Mesothelial cell of epicardium (in vitro differentiated cells): ENCODE data around the gene LYPD4. TPM values are rescaled to one million over a fixed set of nuclear protein-coding genes. Genes with fewer than 3 reads are reported as not detected.

Source experiments
- DNase-seq, 2 experiments: peaks; one replicate each; pipeline ENCODE4 v3.0.0; 2021; ENCODE audit warnings: low spot score in 2 of 2; ENCODE audit not compliant: unreplicated experiment in 2 of 2
- H3K27ac Mint-ChIP-seq: 2 replicates; pipeline ENCODE4 v1.8.0; 2021; ENCODE audit warnings: mixed read lengths
- H3K27me3 Mint-ChIP-seq: 2 replicates; pipeline ENCODE4 v1.8.0; 2021; ENCODE audit warnings: low read depth, mixed read lengths
- H3K36me3 Mint-ChIP-seq: 2 replicates; pipeline ENCODE4 v1.8.0; 2021; ENCODE audit warnings: mixed read lengths
- H3K4me1 Mint-ChIP-seq: 2 replicates; pipeline ENCODE4 v1.8.0; 2021; ENCODE audit warnings: mixed read lengths
- H3K4me3 Mint-ChIP-seq: 2 replicates; pipeline ENCODE4 v1.8.0; 2021; ENCODE audit warnings: mild to moderate bottlenecking, moderate library complexity, mixed read lengths
- H3K9me3 Mint-ChIP-seq: 2 replicates; pipeline ENCODE4 v1.8.0; 2021; ENCODE audit warnings: mixed read lengths
- total RNA-seq: library from RNA; stranded (reverse); gene quantifications from 3 replicates; pipeline ENCODE4 v1.2.1, GENCODE V29; 2021
- TF ChIP-seq, protein P1 (sequence below): fragments of 200-600 bp; sonication (generic); IDR thresholded peaks from one replicate; pipeline ENCODE4 v1.5.0; 2021; ENCODE audit warnings: antibody characterized with exemption; ENCODE audit not compliant: unreplicated experiment

Gene LYPD4, protein sequence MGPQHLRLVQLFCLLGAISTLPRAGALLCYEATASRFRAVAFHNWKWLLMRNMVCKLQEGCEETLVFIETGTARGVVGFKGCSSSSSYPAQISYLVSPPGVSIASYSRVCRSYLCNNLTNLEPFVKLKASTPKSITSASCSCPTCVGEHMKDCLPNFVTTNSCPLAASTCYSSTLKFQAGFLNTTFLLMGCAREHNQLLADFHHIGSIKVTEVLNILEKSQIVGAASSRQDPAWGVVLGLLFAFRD
- not detected in 3 replicates for total RNA-seq

DNA sequence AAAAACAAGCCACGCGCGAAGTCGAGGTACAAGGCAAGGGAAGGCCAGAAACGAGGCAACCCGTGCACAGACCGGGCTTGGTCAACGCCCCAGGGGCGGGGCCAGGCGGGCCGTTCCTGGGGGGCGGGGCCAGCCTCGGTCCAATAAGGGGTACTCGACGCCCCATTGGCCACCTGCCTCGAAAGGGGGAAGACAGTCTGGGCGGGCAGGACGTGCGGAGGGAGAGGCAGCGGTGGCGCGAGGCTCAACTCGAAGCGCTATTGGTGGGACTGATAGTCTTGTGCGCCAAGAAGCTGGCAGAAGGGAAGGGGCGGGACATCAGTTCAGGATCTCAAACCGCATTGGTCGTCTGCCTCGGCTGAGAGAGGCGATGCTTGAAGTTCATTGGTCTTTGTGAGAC, at the start of gene LYPD4:
Gene LYPD4 (minus strand): TSS at position 83 of the 400 bp plus-strand sequence. CDS start 5,398 bp downstream, outside the sequence.
- H3K4me1 Mint-ChIP-seq, result no peaks in the 10 kb centered on the region
- H3K27ac Mint-ChIP-seq, result no peak within 1 kb of the TSS
- TF ChIP-seq, protein P1, sequence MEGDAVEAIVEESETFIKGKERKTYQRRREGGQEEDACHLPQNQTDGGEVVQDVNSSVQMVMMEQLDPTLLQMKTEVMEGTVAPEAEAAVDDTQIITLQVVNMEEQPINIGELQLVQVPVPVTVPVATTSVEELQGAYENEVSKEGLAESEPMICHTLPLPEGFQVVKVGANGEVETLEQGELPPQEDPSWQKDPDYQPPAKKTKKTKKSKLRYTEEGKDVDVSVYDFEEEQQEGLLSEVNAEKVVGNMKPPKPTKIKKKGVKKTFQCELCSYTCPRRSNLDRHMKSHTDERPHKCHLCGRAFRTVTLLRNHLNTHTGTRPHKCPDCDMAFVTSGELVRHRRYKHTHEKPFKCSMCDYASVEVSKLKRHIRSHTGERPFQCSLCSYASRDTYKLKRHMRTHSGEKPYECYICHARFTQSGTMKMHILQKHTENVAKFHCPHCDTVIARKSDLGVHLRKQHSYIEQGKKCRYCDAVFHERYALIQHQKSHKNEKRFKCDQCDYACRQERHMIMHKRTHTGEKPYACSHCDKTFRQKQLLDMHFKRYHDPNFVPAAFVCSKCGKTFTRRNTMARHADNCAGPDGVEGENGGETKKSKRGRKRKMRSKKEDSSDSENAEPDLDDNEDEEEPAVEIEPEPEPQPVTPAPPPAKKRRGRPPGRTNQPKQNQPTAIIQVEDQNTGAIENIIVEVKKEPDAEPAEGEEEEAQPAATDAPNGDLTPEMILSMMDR, result no peak
- DNase-seq, result no peak
- H3K9me3 Mint-ChIP-seq, result peaks cover 18% of the 10 kb centered on the region
- no peaks in the 10 kb centered on the region for H3K36me3 Mint-ChIP-seq
- H3K4me3 Mint-ChIP-seq, result no peak within 1 kb of the TSS
- H3K27me3 Mint-ChIP-seq, result peaks cover 16% of the 10 kb centered on the region

DNA sequence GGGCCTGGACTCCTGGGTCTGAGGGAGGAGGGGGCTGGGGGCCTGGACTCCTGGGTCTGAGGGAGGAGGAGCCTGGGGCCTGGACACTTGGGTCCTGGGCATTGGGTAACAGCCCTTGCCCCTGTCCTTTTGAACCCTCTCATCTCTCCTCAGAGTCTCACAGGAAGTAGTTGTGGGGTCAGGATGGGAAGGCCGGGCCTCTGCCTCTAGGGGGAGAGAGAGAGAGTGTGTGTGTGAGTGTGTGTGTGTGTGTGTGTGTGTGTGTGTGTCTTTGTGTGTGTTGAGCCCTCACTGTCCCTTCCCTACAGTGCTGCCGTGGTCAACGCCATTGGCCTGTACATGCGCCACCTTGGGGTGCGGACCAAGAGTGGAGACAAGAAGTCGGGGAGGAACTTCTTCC, 49.4 kb upstream of the LYPD4 start:
- no peak for DNase-seq
- H3K4me3 Mint-ChIP-seq, result no peak overlapping the region
- H3K9me3 Mint-ChIP-seq, result no peaks in the 10 kb centered on the region
- TF ChIP-seq, protein P1, result no peak
- H3K36me3 Mint-ChIP-seq, result peaks cover 9% of the 10 kb centered on the region
- no peak overlapping the region for H3K27ac Mint-ChIP-seq
- H3K27me3 Mint-ChIP-seq, result no peaks in the 10 kb centered on the region
- no peaks in the 10 kb centered on the region for H3K4me1 Mint-ChIP-seq

DNA sequence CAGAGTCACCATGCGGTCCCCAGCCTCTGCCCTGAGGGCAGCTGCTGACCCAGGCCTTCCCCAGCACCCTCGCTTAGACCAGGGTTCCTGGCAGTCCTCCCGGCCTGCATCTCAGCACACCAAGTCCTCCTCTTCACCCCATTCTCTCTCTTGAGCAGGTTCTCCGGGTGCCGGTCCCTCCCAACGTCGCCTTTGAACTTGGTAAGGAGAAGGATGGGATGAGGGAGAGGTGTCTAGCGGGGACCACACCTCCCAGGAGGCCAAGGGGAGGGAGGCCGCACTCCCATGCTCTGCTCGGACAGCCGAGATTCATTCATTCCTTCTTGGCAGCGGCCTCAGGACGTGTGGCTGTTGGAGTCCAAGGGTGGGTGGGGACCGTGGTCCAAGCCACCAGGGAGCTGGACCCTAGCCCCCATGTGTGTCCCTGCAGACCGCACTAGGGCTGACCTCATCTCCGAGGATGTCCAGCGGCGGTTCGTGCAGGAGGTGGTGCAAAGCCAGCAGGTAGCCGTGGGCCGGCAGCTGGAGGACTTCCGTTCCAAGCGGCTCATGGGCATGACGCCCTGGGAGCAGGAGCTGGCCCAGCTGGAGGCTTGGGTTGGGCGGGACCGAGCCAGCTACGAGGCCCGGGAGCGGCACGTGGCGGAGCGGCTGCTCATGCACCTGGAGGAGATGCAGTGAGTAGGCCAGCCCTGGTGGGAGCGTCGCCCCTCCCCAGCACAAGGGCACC, 47.9 kb upstream of the LYPD4 start:
- TF ChIP-seq, protein P1, result no peak
- no peaks in the 10 kb centered on the region for H3K27me3 Mint-ChIP-seq
- peaks cover 9% of the 10 kb centered on the region for H3K36me3 Mint-ChIP-seq
- no peaks in the 10 kb centered on the region for H3K4me1 Mint-ChIP-seq
- peak in 1 of 2 experiments; percentile 17 for DNase-seq
- H3K4me3 Mint-ChIP-seq, result no peak overlapping the region
- no peaks in the 10 kb centered on the region for H3K9me3 Mint-ChIP-seq
- no peak overlapping the region for H3K27ac Mint-ChIP-seq

DNA sequence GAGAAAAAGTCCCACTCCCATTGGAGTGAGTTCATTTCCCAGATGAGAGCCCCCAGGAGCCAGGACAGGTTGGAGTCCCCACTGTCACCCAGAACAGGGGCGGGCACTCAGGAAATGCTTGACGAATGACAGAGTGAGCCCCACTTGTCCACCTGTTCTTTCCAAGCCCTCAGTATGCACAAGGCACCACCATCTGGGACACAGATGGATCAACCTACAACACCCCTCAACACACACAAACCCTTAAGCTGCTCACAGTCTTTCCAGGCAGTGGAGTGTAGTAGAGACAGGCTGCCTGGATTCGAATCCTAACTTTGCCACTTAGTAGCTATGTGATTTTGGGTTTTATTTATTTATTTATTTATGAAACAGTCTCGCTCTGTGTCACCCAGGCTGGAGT, 46.5 kb upstream of the LYPD4 start:
- no peaks in the 10 kb centered on the region for H3K27me3 Mint-ChIP-seq
- H3K9me3 Mint-ChIP-seq, result no peaks in the 10 kb centered on the region
- H3K27ac Mint-ChIP-seq, result no peak overlapping the region
- peaks cover 9% of the 10 kb centered on the region for H3K36me3 Mint-ChIP-seq
- TF ChIP-seq, protein P1, result no peak
- peaks cover 5% of the 10 kb centered on the region for H3K4me1 Mint-ChIP-seq
- DNase-seq, result no peak
- H3K4me3 Mint-ChIP-seq, result no peak overlapping the region

DNA sequence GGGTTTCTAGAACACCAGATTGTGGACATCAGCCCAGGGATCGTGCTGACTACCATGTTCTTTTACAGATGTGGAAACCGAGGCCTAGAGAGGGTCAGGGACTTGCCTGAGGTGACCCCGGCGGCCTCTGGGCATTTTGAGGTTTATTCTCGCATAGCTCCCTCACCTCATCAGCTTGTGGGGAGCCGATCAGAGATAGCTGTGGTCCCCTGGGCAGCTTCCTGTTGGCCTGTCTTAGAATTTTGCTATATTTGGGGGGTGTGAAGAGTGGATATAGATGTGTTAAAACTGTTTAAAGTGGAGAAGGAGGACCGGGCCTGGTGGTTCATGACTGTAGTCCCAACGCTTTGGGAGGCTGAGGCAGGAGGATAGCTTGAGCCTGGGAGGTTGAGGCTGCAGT, 45.4 kb upstream of the LYPD4 start:
- Mint-ChIP-seq H3K36me3 (peaks cover 5% of the 10 kb centered on the region), H3K27ac (no peak overlapping the region), H3K4me1 (peaks cover 8% of the 10 kb centered on the region), H3K9me3 (no peaks in the 10 kb centered on the region), H3K27me3 (no peaks in the 10 kb centered on the region), H3K4me3 (no peak overlapping the region)
- no peak for DNase-seq
- TF ChIP-seq, protein P1, result no peak
